ENCODE data around the gene GOLT1A. TPM values are rescaled to one million over a fixed set of nuclear protein-coding genes. Genes with fewer than 3 reads are reported as not detected.

GOLT1A gene
- total and polyA plus RNA-seq, 5 experiments from 2014 or later, result 0.32 to 0.88 (median 0.79) TPM; not detected in 2

- H3K27ac Mint-ChIP-seq, result peak overlapping the region in 1 of 10 donors; percentile 23
Measured at GRCh38 chr1:204256531-204256930, 42.7 kb upstream of the GOLT1A start.

GRCh38 chr1:204255966-204256365 lies 42.2 kb upstream of the GOLT1A start:
- Mint-ChIP-seq H3K27me3 (peaks cover 0 to 3% (median 0%) of the 10 kb centered on the region in 5 donors), H3K36me3 (no peaks in the 10 kb centered on the region), H3K27ac (no peak overlapping the region), H3K4me3 (no peak overlapping the region), H3K4me1 (peaks cover 0 to 3% (median 0%) of the 10 kb centered on the region in 4 donors), H3K9me3 (no peaks in the 10 kb centered on the region)
- POLR2A ChIA-PET, result no interaction called here
- no peak for ATAC-seq
- DNase-seq, result peak in 1 of 10 donors; percentile 50

More at GRCh38 chr1:204256531-204256930, 42.7 kb upstream of the GOLT1A start:
- POLR2A ChIA-PET, result no interaction called here
- Mint-ChIP-seq H3K4me3 (no peak overlapping the region), H3K4me1 (peaks cover 0 to 3% (median 0%) of the 10 kb centered on the region in 4 donors), H3K27me3 (peaks cover 0 to 3% (median 0%) of the 10 kb centered on the region in 5 donors), H3K36me3 (no peaks in the 10 kb centered on the region), H3K9me3 (no peaks in the 10 kb centered on the region)
- peak in 1 of 10 donors; percentile 62 for DNase-seq
- no peak for ATAC-seq

DNA sequence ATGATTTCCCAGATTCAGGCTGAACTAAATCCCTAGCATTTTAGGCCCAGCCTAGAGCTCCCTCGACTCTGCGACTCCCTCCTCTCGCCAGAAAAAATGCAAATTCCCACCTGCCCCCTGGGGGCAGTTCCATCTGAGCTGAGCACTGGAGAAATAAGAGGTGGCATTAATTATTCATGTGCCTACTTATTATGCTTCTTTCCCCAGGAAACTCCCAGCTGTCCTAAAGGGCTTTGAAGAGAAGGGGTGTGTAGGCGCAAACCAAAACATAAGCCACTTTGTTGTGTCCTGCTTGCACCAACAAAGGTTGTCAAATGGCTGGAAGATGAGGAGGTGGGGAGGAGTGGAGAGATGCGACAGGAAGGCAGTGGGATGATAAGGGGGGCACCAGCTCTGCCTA lies 41.4 kb upstream of the GOLT1A start:
- Mint-ChIP-seq H3K9me3 (no peaks in the 10 kb centered on the region), H3K27ac (peak overlapping the region in 2 of 10 donors; percentile 46 to 65), H3K36me3 (no peaks in the 10 kb centered on the region), H3K4me3 (no peak overlapping the region), H3K27me3 (peaks cover 0 to 3% (median 0%) of the 10 kb centered on the region in 5 donors), H3K4me1 (peaks cover 0 to 3% (median 0%) of the 10 kb centered on the region in 4 donors)
- no peak for DNase-seq
- POLR2A ChIA-PET, result no interaction called here
- no peak for ATAC-seq

DNA sequence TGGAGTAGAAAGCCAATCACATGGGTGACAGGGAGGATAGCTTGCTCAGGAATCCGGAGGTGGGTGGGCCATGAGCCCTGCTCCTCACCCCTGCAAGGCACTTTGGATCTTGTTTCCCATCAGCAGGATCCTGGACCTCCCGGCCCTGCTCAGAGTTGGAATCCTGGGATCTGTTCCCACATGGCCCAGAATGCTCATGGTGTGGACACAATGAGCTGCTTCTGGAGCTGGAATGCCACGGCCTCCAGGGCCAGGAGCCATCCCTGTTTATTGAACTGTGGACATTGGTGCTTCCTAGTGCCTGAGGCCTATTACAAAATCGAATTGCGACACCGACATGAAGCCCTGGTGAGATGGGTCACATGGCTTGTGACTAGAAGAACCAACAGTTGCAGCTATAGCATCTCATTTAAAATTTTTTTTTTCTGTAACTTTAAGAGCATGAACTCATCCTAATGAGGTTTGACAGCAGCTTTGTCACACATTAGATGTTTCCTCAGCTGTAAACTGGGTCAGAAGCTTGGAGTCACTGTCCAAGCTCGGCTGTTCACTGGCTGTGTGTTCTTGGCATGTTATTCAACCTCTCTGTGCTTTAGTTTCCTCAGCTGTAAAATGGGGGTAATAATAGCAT lies 40.4 kb upstream of the GOLT1A start:
- no peak overlapping the region for H3K27ac Mint-ChIP-seq
- no peaks in the 10 kb centered on the region for H3K36me3 Mint-ChIP-seq
- H3K4me1 Mint-ChIP-seq, result peaks cover 0 to 3% (median 0%) of the 10 kb centered on the region in 4 donors
- ATAC-seq (no peak), DNase-seq (no peak)
- no peaks in the 10 kb centered on the region for H3K9me3 Mint-ChIP-seq
- POLR2A ChIA-PET, result interaction anchor here (0.5 kb wide), 1 partner anchor 42 kb away, joined by 4 read pairs; no protein-coding TSS in a partner anchor
- no peak overlapping the region for H3K4me3 Mint-ChIP-seq
- peaks cover 0 to 3% (median 0%) of the 10 kb centered on the region in 5 donors for H3K27me3 Mint-ChIP-seq

- DNase-seq (no peak), ATAC-seq (no peak)
- H3K27ac Mint-ChIP-seq, result no peak overlapping the region
- H3K27me3 Mint-ChIP-seq, result peaks cover 0 to 3% (median 0%) of the 10 kb centered on the region in 5 donors
- H3K36me3 Mint-ChIP-seq, result no peaks in the 10 kb centered on the region
- no peak overlapping the region for H3K4me3 Mint-ChIP-seq
- H3K9me3 Mint-ChIP-seq, result peaks cover 0 to 1% (median 0%) of the 10 kb centered on the region in 9 donors
- POLR2A ChIA-PET, result no interaction called here
- no peaks in the 10 kb centered on the region for H3K4me1 Mint-ChIP-seq
Measured at GRCh38 chr1:204251926-204252689, 38.3 kb upstream of the GOLT1A start.

- Mint-ChIP-seq H3K27ac (no peak overlapping the region), H3K27me3 (peaks cover 0 to 2% (median 0%) of the 10 kb centered on the region in 5 donors), H3K36me3 (no peaks in the 10 kb centered on the region), H3K9me3 (peaks cover 0 to 1% (median 0%) of the 10 kb centered on the region in 9 donors), H3K4me1 (no peaks in the 10 kb centered on the region), H3K4me3 (no peak overlapping the region)
- POLR2A ChIA-PET, result no interaction called here
- ATAC-seq (no peak), DNase-seq (no peak)
Measured at GRCh38 chr1:204251286-204251685, 37.5 kb upstream of the GOLT1A start.

DNA sequence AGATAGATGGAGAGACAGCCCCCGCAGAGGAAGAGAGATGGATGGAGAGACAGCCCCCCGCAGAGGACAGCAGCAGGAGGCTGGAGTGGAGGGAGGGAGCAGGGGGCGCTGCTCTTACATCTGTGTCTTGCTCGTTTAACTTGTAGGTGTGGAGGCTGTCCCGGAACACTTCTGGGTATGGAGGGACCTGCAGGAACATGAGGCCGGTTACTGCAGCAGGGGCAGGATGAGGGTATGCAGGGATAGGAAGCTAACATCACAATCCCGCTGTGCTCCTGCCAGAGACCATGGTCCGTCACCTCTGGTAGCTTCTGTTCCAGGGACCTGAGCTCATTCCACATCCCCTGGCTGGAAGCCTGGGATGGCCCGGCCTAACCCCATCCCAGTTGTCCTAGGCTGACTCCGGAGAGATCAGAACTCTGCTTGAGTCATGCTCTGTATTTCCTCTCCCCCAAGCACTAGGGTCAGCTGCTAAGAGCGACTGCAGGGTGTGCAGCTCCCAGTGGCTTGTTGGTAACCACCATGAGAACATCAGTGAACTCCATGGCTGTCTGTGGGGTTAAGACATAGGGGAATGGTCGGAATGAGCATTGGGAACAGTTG lies 36.7 kb upstream of the GOLT1A start:
- Mint-ChIP-seq H3K9me3 (peaks cover 0 to 1% (median 0%) of the 10 kb centered on the region in 9 donors), H3K4me3 (no peak overlapping the region), H3K4me1 (no peaks in the 10 kb centered on the region), H3K36me3 (no peaks in the 10 kb centered on the region), H3K27me3 (peaks cover 0 to 2% (median 0%) of the 10 kb centered on the region in 5 donors), H3K27ac (no peak overlapping the region)
- POLR2A ChIA-PET, result no interaction called here
- no peak for DNase-seq
- no peak for ATAC-seq

DNA sequence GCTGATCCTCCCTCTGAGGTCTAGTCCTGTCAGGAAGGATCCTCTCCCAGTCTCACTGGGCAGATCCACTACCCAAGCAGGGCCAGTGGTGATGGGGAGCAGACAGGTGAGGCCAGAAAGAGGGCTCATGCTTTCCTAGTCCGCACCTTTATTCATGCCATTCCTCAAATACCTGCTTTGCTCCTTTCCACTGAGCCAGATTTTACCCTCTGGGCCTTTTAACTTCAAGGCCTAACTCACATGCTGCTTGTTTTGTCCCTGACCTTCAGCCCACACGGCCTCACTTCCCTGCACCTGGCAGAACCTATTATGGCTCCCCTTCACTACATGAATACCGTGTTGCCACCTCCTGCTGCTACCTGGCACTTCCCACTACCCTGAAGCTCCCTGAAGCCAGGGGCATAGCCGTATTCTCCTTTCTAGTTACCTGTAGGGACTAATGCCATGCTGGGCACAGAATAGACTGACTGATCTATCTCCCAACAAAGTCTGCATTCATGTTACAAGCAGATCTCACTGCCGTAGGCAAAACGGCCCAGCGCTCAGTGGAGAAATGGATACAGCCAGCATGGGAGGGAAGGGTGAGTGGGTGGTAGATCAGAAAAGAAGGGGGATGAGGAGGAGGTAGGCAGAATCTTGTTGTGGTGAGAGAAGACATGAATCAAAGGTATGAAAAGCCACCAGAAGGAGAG lies 36.1 kb upstream of the GOLT1A start:
- Mint-ChIP-seq H3K4me1 (no peaks in the 10 kb centered on the region), H3K9me3 (peaks cover 0 to 1% (median 0%) of the 10 kb centered on the region in 9 donors), H3K36me3 (no peaks in the 10 kb centered on the region), H3K27me3 (peaks cover 0 to 3% (median 0%) of the 10 kb centered on the region in 5 donors), H3K4me3 (no peak overlapping the region), H3K27ac (no peak overlapping the region)
- POLR2A ChIA-PET, result no interaction called here
- ATAC-seq (no peak), DNase-seq (no peak)

DNA sequence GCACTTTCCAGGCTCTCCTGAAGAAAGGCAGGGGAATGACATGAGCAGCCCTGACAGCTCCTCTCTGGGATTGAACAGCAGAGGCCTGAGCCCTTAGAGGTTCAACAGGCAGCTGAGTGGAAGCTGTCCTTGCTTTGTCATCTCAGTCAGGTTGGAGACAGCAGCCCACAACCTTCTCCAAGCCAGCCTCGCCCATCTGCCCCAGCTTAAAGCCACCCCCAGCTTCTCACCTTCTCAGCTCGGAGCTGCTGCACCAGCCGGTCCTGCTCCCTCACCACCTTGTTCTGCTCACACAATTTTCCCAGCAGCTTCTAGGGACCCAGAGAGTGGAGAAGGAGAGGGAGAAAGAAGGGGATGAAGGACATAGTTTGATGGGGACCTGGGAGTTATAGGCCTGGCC lies 35.2 kb upstream of the GOLT1A start:
- peaks cover 0 to 1% (median 0%) of the 10 kb centered on the region in 9 donors for H3K9me3 Mint-ChIP-seq
- no peaks in the 10 kb centered on the region for H3K36me3 Mint-ChIP-seq
- no peak overlapping the region for H3K4me3 Mint-ChIP-seq
- H3K4me1 Mint-ChIP-seq, result no peaks in the 10 kb centered on the region
- DNase-seq, result no peak
- no peak overlapping the region for H3K27ac Mint-ChIP-seq
- H3K27me3 Mint-ChIP-seq, result peaks cover 0 to 3% (median 0%) of the 10 kb centered on the region in 5 donors
- POLR2A ChIA-PET, result no interaction called here
- ATAC-seq, result no peak

GRCh38 chr1:204246876-204247275 lies 33.1 kb upstream of the GOLT1A start:
- H3K27me3 Mint-ChIP-seq, result peaks cover 0 to 3% (median 0%) of the 10 kb centered on the region in 5 donors
- DNase-seq (no peak), ATAC-seq (no peak)
- POLR2A ChIA-PET, result no interaction called here
- no peaks in the 10 kb centered on the region for H3K36me3 Mint-ChIP-seq
- no peak overlapping the region for H3K4me3 Mint-ChIP-seq
- H3K4me1 Mint-ChIP-seq, result no peaks in the 10 kb centered on the region
- H3K27ac Mint-ChIP-seq, result no peak overlapping the region
- peaks cover 0 to 1% (median 0%) of the 10 kb centered on the region in 9 donors for H3K9me3 Mint-ChIP-seq

DNA sequence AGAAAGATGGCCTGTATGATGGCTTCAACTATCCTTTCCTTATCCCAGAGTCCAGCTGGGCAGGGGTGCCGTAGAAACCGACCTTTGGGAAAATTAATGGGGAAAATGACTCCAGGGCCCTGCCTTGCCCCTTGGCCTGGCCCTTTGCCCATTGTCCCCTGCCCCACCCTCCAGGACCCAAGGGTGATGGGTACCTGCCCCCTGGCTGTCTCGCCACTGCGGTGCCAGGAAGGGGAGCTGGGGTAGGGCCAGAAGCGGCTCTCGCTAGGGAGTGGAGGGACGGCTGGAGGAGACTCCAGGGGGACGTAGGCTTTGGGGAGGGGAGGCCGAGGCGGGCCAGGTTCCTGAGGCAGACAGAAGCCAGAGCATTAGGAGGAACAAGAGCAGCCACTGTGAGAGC lies 29.1 kb upstream of the GOLT1A start:
- H3K4me3 Mint-ChIP-seq, result no peak overlapping the region

DNA sequence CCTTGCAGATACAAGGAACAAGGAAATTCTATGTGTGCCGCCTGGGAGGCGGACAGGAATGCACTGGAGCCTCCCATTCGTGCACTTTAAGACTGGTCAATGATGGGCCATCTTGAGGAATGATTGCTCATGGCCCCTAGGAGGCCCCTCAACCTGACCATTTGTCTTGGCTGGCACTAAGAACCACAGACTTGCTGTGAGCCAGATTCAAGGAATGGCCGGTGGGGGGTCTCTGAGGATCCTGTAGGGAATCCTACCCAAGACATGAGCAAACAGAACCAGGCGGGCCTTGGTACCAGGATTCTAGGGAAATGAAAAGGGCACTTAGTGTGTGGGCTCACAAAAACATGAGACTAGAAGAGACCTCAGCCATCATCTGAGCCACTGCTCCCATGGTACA lies 28.1 kb upstream of the GOLT1A start:
- no peaks in the 10 kb centered on the region for H3K9me3 Mint-ChIP-seq
- H3K36me3 Mint-ChIP-seq, result no peaks in the 10 kb centered on the region
- no peak overlapping the region for H3K4me3 Mint-ChIP-seq
- DNase-seq (no peak), ATAC-seq (no peak)
- H3K27ac Mint-ChIP-seq, result peak overlapping the region in 1 of 10 donors; percentile 41
- H3K27me3 Mint-ChIP-seq, result peaks cover 0 to 3% (median 0%) of the 10 kb centered on the region in 5 donors
- POLR2A ChIA-PET, result no interaction called here
- peaks cover 0 to 2% (median 0%) of the 10 kb centered on the region in 4 donors for H3K4me1 Mint-ChIP-seq

More for the DNA sequence above, 29.1 kb upstream of the GOLT1A start:
- Mint-ChIP-seq H3K36me3 (no peaks in the 10 kb centered on the region), H3K9me3 (peaks cover 0 to 1% (median 0%) of the 10 kb centered on the region in 9 donors), H3K4me1 (peaks cover 0 to 2% (median 0%) of the 10 kb centered on the region in 4 donors), H3K27ac (no peak overlapping the region), H3K27me3 (peaks cover 0 to 3% (median 0%) of the 10 kb centered on the region in 5 donors)
- peak in 1 of 10 donors; percentile 55 for DNase-seq
- POLR2A ChIA-PET, result no interaction called here
- no peak for ATAC-seq
